WTC11 (cell line): ENCODE results near the gene ASXL3. TPM values are rescaled to one million over a fixed set of nuclear protein-coding genes. Genes with fewer than 3 reads are reported as not detected.

Experiments used
- ATAC-seq: fragments of 200-7000 bp; cut with Tn5 transposase; 2 replicates; pipeline ENCODE4 v1.10.0; 2021; ENCODE audit warnings: mild to moderate bottlenecking, moderate library complexity
- CTCF ChIA-PET: fragments of 300-600 bp; sonication (Branson Sonifier 250); formaldehyde crosslinking; loops from one replicate; lab custom pipeline; 2021; ENCODE audit warnings: antibody characterized with exemption; lab: Charles Lee
- POLR2A ChIA-PET: fragments of 350-600 bp; sonication (Branson Sonifier 250); formaldehyde crosslinking; loops from one replicate; lab custom pipeline; 2021; ENCODE audit warnings: antibody characterized with exemption; lab: Charles Lee
- DNase-seq: peaks from one replicate; pipeline ENCODE4 v3.0.0; 2021; ENCODE audit warnings: low spot score
- H3K27ac Mint-ChIP-seq: 2 replicates; pipeline ENCODE4 v1.8.0; 2021; ENCODE audit warnings: mixed read lengths
- H3K27me3 Mint-ChIP-seq: 2 replicates; pipeline ENCODE4 v1.8.0; 2021; ENCODE audit warnings: low read depth, mild to moderate bottlenecking, moderate library complexity, mixed read lengths
- H3K36me3 Mint-ChIP-seq: 2 replicates; pipeline ENCODE4 v1.8.0; 2021; ENCODE audit warnings: mixed read lengths
- H3K4me1 Mint-ChIP-seq: 2 replicates; pipeline ENCODE4 v1.8.0; 2022; ENCODE audit warnings: mixed read lengths
- H3K4me3 Mint-ChIP-seq: 2 replicates; pipeline ENCODE4 v1.8.0; 2021; ENCODE audit warnings: mild to moderate bottlenecking, moderate library complexity, mixed read lengths
- H3K9me3 Mint-ChIP-seq: 2 replicates; pipeline ENCODE4 v1.8.0; 2021; ENCODE audit warnings: mixed read lengths
- AFF4 ChIP-seq: sonication (generic); formaldehyde crosslinking; IDR thresholded peaks from 2 replicates; pipeline ENCODE4 v1.8.1; 2023; ENCODE audit warnings: mild to moderate bottlenecking, missing genetic modification reagents, borderline replicate concordance
- AR ChIP-seq: fragments of 250-450 bp; sonication (Bioruptor Pico); IDR thresholded peaks from 2 replicates; pipeline ENCODE4 v1.9.0; 2021; ENCODE audit warnings: mild to moderate bottlenecking
- ATF3 ChIP-seq: sonication (generic); formaldehyde crosslinking; conservative IDR thresholded peaks from 2 replicates; pipeline ENCODE4 v1.8.1; 2022; ENCODE audit warnings: mild to moderate bottlenecking, missing genetic modification reagents
- CBFB ChIP-seq: sonication (generic); formaldehyde crosslinking; IDR thresholded peaks from 2 replicates; pipeline ENCODE4 v1.8.1; 2022; ENCODE audit warnings: mild to moderate bottlenecking, low read depth, missing genetic modification reagents
- CDX4 ChIP-seq: fragments of 250-450 bp; sonication (Bioruptor Pico); IDR thresholded peaks from 2 replicates; pipeline ENCODE4 v1.9.0; 2021; ENCODE audit warnings: moderate library complexity, mild to moderate bottlenecking, inconsistent platforms, borderline replicate concordance
- E2F5 ChIP-seq: sonication (generic); formaldehyde crosslinking; IDR thresholded peaks from 2 replicates; pipeline ENCODE4 v1.8.1; 2022; ENCODE audit warnings: mild to moderate bottlenecking, moderate library complexity, missing genetic modification reagents
- ERG ChIP-seq: fragments of 250-450 bp; sonication (Bioruptor Pico); IDR thresholded peaks from 2 replicates; pipeline ENCODE4 v1.8.0; 2021; ENCODE audit warnings: mild to moderate bottlenecking
- FOXJ3 ChIP-seq: sonication (generic); formaldehyde crosslinking; IDR thresholded peaks from 2 replicates; pipeline ENCODE4 v1.9.0; 2021; ENCODE audit warnings: missing genetic modification reagents, mild to moderate bottlenecking, borderline replicate concordance
- FOXK1 ChIP-seq: sonication (generic); formaldehyde crosslinking; IDR thresholded peaks from 2 replicates; pipeline ENCODE4 v1.8.0; 2022; ENCODE audit warnings: mild to moderate bottlenecking, moderate library complexity, missing genetic modification reagents
- GRHL2 ChIP-seq: fragments of 250-450 bp; sonication (Bioruptor Pico); IDR thresholded peaks from 2 replicates; pipeline ENCODE4 v1.8.0; 2022; ENCODE audit warnings: mild to moderate bottlenecking, moderate library complexity; ENCODE audit not compliant: insufficient replicate concordance, severe bottlenecking
- HMGXB4 ChIP-seq: sonication (generic); formaldehyde crosslinking; IDR thresholded peaks from 2 replicates; pipeline ENCODE4 v1.8.1; 2023; ENCODE audit warnings: mild to moderate bottlenecking, moderate library complexity, missing genetic modification reagents
- JUN ChIP-seq: sonication (generic); formaldehyde crosslinking; IDR thresholded peaks from 2 replicates; pipeline ENCODE4 v1.8.0; 2023; ENCODE audit warnings: mild to moderate bottlenecking, missing genetic modification reagents
- NFE2L1 ChIP-seq: sonication (generic); formaldehyde crosslinking; IDR thresholded peaks from 2 replicates; pipeline ENCODE4 v1.8.1; 2023; ENCODE audit warnings: missing genetic modification reagents
- NR2C2 ChIP-seq: sonication (generic); formaldehyde crosslinking; IDR thresholded peaks from 2 replicates; pipeline ENCODE4 v1.8.0; 2022; ENCODE audit warnings: mild to moderate bottlenecking, missing genetic modification reagents
- OVOL2 ChIP-seq: fragments of 250-450 bp; sonication (Bioruptor Pico); IDR thresholded peaks from 2 replicates; pipeline ENCODE4 v1.9.0; 2021; ENCODE audit warnings: mild to moderate bottlenecking, borderline replicate concordance
- SOX15 ChIP-seq: fragments of 250-450 bp; sonication (Bioruptor Pico); IDR thresholded peaks from 2 replicates; pipeline ENCODE4 v1.9.0; 2021; ENCODE audit warnings: mild to moderate bottlenecking
- TEAD1 ChIP-seq: sonication (generic); formaldehyde crosslinking; IDR thresholded peaks from 2 replicates; pipeline ENCODE4 v1.8.0; 2022; ENCODE audit warnings: mild to moderate bottlenecking, missing genetic modification reagents
- ZNF121 ChIP-seq: sonication (generic); formaldehyde crosslinking; IDR thresholded peaks from 2 replicates; pipeline ENCODE4 v1.8.0; 2023; ENCODE audit warnings: missing genetic modification reagents
- total RNA-seq: library from RNA; stranded (reverse); gene quantifications from 3 replicates; pipeline ENCODE4 v1.2.3, GENCODE V29; 2021

The ASXL3 gene
- total RNA-seq, 1 experiment from 2014 or later, result 0.35 TPM

GRCh38 chr18:33755391-33755790 lies 177.4 kb downstream of the ASXL3 start:
- Mint-ChIP-seq H3K36me3 (no peaks in the 10 kb centered on the region), H3K27me3 (no peaks in the 10 kb centered on the region), H3K4me3 (no peak overlapping the region), H3K4me1 (0 out of 2 replicates have a peak, but pooled peaks cover 1% of the 10 kb centered on the region), H3K9me3 (no peaks in the 10 kb centered on the region; the same call in 1 of the 2 replicates), H3K27ac (no peak overlapping the region)
- no peak for ATAC-seq
- no peak for DNase-seq
- CTCF ChIA-PET, result no interaction called here
- TF ChIP-seq FOXK1 (CRISPR knock-in tag), result no peak
- no peak for TF ChIP-seq ATF3
- no peak for TF ChIP-seq AFF4 (CRISPR knock-in tag)
- POLR2A ChIA-PET, result no interaction called here

- H3K27me3 Mint-ChIP-seq, result no peaks in the 10 kb centered on the region
- TF ChIP-seq CDX4 (CRISPR knock-in tag), result no peak
- TF ChIP-seq SOX15 (CRISPR knock-in tag), result no peak
- TF ChIP-seq FOXJ3 (CRISPR knock-in tag), result no peak
- no peak for TF ChIP-seq JUN
- TF ChIP-seq ERG (CRISPR knock-in tag), result no peak
- TF ChIP-seq NR2C2 (CRISPR knock-in tag), result no peak
- no peak for TF ChIP-seq AR (CRISPR knock-in tag)
- no peak for TF ChIP-seq CBFB (CRISPR knock-in tag)
- no peak for TF ChIP-seq ZNF121 (CRISPR knock-in tag)
- TF ChIP-seq NFE2L1 (CRISPR knock-in tag), result no peak
- no peak for TF ChIP-seq HMGXB4 (CRISPR knock-in tag)
- TF ChIP-seq GRHL2 (CRISPR knock-in tag), result no peak
- TF ChIP-seq TEAD1 (CRISPR knock-in tag), result no peak
- TF ChIP-seq OVOL2 (CRISPR knock-in tag), result no peak
- TF ChIP-seq E2F5 (CRISPR knock-in tag), result no peak
- TF ChIP-seq, all 79 proteins: peak for 0
- no peak overlapping the region for H3K27ac Mint-ChIP-seq
- H3K4me1 Mint-ChIP-seq, result no peaks in the 10 kb centered on the region
- no peaks in the 10 kb centered on the region; the same call in 1 of the 2 replicates for H3K9me3 Mint-ChIP-seq
- POLR2A ChIA-PET, result no interaction called here
- no peak overlapping the region for H3K4me3 Mint-ChIP-seq
- ATAC-seq (peak; percentile 47), DNase-seq (no peak)
- no peaks in the 10 kb centered on the region for H3K36me3 Mint-ChIP-seq
- CTCF ChIA-PET, result interaction anchor here (0.6 kb wide), 1 partner anchor 151 kb away, joined by 3 read pairs; no protein-coding TSS in a partner anchor
Measured at GRCh38 chr18:33755931-33756560, 178.0 kb downstream of the ASXL3 start.
